NCI-H128 (cell line): Measurements from ENCODE around the gene NCAM1.

Experiments used
- DNase-seq: peaks from one replicate; lab custom pipeline; 2025; ENCODE audit not compliant: unreplicated experiment; lab: John Stamatoyannopoulos, UW

NCAM1 gene

DNA sequence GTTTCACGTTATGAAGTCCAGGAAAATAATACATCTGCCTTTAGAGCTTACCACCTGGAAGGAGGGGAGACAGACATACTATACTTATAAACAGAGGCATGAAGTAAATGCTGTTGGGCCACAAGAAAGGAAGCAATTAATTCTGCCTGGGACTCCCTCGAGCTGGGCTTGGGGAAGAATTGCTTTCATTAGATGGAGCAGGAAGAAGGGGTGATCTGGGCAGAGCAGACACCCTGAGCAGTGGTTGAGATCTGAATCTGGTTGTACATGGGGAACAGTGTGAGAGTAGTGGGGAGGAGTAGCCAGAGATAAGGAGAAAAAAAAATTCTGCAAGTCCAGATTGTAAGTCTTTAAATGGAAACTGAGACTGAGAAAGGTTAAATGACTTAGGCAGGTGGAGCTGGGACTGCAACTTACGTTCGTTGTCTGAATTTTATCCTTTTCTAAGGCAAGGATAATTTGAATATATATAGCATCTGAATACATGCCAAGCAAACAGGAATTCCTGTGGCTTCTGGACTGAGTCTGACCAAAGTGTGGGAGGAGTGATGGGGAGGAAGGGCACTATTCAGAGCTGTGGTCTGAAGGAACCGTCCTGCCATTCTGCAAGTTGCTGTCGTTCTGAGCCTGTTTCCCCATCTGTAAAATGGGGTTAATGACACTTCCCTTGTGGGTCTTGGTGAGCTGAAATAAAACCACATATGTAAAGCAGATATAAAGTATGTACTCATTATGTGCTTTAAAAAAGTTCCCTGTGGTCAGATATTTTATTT lies 7.9 kb downstream of the NCAM1 start:
- DNase-seq, result no peak

DNA sequence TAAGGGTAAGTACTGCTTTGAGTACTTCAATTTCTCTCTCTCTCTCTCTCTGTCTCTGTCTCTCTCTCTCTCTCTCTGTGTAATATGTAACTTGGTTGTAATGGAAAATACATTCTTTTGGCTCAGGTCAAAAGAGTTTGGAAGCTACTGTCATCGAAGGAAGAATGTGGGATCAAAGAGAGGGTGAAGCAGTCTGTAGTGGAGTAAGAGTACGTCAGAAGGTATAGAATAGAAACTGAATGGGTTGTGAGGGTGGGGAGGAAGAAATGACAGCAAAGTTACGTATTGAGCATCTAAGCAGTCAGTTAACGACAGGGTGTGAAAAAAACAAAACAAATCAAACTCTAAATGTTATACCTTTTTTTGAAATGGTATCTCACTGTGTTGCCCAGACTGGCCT lies 10.0 kb downstream of the NCAM1 start:
- no peak for DNase-seq

DNA sequence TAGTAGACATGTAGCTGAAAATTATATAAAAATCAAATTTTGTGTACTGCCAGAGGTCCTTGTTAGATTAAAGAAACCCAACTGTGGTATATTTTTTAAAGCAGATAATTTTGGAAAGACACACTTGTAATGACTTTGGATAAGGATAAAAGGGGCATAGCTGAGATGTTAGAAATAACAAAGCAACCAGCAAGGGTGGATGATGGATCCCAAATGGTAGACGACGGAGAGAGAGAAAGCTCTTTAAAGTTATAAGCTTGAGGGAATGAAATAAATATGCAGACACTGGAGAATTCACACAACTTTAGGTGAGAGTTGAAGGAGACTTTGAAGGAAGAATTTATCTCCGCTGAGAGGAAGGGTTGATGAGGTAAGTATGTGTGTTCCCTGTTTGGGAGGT lies 10.6 kb downstream of the NCAM1 start:
- no peak for DNase-seq

DNA sequence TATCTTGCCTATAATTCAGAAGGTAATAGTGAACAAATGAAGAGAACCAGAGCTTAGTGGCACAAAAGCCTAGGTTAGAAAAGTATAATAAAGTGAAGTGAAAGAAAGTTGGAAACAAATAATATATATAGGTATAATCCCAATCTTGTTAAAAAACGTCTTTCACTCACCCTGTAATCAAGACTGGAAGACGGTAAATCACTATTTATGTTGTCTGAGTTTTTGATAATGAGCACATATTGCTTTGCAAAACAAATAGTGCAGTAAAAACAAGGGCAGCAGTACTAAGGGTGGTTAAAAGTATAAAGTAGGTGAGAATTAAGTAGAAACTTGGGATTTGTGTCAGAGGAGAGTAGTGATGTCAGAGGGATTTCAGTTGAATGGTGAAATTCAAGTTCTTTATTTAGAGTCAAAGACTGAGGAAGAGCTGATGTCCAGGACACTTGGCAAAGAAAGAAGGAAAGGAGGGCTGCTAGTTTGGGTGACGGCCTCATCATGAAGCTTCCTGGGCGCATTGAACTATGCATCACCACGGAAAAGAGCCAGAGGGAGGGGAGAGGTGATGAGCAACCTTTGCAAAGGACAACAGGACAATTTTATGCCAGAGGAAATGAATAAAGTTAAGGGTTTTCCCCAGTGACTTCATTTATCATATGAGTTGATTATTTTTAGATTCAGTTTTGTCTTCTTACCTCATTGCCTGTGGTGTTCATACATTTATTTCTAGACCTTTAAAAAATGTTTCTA lies 11.4 kb downstream of the NCAM1 start:
- DNase-seq, result no peak

DNA sequence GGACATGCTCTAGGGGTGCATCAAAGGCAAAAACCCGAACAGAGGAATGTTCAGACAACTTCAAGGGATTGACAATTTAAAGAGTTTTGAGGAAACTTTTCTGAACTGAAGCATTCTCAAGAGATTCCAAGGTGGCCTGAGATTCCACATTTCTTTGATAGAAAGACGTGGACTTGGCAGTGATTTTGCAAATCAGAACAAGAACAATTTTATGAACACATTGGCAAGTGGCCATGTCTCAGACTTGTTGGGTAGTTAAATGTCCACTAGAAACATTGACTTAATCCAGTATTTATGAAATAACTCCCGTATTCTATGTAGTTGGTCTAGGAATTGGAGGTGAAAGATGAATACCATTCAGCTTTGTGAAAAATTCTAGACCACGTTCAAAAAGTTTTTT lies 13.8 kb downstream of the NCAM1 start:
- DNase-seq, result no peak

DNA sequence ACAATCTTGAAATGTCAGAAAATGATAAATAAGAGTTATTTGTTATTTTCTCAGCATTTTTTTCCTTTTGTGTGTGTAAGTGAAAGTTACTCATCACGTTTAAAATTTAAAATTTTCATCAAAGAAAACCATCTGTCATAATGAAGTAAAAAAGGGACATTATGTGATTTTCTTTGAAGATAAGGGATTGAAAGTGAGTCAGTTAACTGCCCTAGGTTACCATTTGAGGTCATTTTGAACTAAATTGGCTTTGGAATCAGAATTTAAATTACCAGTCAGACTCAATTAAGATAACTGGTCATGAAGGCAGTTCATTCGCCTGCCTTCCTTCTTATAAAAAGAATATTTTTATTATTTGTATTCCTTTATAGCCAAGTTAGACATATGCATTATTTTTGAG lies 14.3 kb downstream of the NCAM1 start:
- DNase-seq, result no peak

DNA sequence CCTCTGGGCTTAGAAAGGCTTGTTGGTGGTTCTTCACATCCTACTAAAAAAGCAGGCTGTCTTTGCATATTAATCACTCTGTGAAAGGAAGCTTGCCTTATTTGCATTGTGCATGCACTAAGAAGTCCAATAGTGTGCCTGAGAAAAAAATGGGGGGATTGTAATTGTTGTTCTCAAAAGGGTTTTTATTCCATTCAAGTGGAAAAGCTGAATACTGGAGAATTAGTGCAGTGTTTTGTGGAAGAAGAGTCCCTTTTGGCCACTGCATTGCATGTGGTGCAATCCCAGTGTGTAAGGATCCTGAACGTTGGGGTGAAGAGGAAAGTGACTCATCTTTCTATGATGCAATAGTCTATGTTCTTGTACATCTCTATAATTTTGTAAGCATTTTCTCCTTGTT lies 16.5 kb downstream of the NCAM1 start:
- no peak for DNase-seq

DNA sequence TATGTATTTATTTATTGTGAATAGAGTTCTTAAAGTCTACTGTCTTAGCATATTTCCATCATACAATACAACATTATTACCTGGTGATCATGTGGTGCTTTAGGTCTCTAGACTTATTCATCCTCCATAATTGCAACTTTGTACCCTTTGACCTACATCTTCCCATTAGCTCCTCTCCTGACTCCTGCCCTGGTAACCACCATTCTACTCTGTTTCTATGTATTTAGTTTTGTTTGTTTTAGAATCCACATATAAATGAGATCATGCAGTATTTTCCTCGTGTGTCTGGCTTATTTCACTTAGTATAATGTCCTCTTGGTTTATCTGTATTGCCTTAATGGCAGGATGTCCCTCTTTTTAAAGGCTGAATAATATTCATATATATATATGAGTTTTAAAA lies 22.7 kb downstream of the NCAM1 start:
- DNase-seq, result no peak

DNA sequence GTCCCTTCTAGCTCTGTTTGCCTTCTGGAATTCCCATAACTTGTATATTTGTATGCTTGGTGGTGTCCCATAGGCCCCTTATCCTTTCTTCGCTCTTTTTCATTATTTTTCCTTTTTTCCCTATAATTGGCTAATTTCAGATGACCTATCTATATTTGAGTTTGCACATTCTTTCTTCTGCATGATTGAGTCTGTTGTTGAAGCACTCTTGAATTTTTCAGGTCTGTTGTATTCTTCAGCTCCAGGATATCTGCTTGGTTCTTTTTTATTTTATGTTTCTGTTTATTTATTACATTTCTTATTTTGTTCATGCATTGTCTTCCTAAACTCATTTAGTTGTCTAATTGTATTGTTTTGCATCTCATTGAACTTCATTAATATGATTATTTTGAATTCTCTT lies 28.0 kb downstream of the NCAM1 start:
- no peak for DNase-seq

DNA sequence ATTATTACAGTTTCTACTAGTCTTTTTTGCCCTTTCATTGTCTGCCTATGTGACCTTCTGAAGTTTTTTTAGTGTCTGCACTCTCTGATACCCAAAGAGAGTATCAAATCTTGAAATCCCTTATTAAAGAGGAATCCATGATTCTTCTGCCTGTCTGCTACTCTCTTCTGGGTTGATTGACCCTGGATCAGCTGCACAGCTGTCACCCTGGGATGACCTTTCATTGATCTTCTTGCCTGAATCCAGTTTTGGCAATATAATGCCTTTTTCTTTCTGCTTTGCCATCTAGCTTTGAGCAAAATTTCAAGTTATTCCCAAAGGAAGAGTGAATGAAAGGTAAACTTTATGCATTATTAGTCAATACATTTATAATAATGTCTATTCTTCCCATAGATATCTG lies 32.6 kb downstream of the NCAM1 start:
- DNase-seq, result no peak

DNA sequence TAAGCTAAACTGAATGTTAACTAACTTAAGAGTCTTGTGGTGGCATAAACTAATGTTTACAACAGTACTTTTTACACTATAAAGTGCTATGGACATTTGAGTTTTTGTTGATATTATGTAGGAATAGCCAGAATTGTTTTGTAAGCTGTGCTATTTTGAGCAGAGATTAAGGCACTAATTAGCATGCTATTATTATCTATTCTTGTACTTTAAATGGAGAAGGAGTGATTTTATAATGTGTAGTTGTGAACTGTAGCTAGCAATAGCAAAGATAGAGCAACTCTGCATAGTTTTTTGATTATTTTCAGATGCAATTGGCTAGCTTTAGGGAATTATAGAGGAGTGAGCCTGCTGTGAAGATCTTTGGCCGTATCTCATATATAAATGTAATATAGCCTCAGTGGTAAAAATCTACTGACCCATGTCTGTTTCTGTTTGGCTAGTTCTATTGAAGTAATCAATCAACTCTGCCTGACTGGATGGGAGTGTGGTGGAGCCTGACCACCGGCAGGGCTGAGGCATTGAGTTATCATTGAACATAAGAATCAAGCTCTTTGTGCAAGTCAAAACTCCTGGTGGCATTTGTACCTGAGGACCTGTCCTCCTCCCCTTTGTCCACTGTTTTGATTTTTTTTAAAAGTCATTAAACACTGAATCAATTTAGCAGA lies 34.3 kb downstream of the NCAM1 start:
- DNase-seq, result no peak

DNA sequence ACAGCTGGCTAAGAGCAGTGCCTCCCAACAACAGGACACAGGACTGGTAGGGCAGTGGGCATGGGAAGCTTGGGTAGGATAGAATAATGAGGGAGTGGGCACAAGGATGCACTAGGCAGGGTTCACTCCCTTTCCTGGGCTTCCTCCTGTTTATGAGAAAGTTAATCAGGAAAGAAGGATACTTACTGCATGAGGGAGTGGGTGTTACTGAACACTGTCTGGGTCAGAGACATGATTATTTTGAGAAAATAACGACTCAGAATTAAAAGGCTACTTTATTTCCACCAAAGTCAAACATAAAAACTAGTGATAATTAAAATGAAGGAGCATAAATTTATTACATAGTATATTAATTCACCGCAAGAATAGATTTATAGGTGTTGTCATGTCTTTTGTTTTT lies 35.8 kb downstream of the NCAM1 start:
- DNase-seq, result no peak

DNA sequence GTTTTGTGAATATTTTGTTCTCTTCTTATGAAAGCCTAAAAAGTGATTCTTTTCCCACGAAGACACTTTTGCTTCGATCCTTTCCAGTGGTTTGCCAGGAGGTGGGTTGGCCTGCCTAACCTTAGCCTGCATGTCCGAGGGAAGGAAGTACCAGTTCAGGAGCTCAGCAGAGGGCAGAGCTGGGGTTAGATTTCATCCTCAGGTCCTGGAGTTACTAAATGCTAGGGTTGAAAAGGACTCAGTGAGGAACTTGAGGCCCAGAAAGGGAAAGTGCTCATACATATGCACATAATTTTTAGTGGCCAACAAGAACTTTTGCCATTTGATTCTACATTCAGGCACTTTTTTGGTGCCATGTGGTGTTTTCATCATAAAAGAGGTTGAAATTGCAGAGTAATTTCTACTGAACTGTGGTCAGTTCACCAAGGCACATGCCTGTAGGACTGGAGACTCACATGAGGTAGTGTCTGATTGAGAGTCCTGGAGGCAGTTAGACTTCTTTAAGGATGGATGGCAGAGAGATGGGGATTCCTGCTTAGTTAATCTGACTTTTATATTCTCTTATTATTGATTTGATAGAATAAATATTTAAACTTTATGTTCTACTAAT lies 36.7 kb downstream of the NCAM1 start:
- DNase-seq, result no peak

DNA sequence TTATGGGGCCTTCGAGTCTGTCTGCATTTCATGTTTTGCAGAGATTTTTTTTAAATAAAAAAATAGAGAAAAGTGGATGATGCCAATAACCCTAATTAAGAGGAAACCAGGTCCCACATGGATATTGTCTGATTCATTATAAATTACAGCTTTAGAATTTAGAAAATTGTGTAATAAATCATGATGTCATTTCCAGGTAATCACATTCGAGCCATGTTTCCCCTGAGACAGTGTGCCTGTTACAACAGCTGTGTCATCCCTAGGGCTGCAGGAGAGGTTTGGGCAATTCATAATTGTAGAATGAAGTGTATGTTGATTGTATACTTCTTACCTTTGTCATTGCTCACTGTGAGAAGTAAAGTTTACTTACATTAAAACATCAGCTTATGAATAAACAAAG lies 38.3 kb downstream of the NCAM1 start:
- no peak for DNase-seq

DNA sequence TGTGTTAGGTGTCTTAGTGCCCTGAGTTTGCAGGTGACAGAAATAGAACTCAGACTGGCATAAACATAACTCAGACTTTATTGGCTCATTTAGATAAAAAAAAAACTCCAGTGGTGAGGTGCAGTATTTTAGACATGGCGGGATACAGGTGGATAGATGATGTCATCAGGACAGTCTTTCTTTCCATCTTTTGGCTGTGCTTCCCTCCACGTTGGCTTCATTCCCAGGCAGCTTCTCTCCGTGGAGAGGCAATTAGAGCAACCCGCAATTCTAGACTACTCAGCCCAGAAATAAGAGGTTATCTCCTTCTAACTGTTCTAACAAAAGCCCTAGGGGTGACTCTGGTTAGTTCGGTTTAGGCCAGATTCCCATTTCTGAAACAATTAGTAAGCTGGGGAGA lies 40.5 kb downstream of the NCAM1 start:
- peak; percentile 54 for DNase-seq

DNA sequence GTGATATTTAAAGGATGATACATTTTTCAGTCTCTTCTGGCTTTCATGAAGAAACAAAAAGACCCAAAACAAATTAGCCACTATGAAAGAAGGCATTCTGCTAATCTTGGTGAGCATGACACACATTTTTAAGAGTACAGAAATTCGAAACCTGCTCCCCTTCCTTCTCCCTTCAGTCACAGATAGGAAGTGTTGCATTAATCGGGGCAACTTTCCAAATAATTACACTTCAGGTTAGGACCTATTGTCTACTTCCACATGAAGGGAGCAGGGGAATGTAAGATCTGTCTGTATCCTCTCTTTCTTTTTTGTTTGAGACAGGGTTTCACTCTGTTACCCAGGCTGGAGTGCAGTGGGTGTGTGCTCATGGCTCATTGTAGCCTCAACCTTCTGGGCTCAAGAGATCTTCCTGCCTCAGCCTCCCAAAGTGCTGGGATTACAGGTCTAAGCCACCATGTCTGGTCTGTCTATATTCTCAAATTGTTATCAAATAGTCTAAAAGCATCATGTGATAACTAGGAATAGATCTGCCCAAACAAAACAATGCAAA lies 45.8 kb downstream of the NCAM1 start:
- DNase-seq, result no peak

DNA sequence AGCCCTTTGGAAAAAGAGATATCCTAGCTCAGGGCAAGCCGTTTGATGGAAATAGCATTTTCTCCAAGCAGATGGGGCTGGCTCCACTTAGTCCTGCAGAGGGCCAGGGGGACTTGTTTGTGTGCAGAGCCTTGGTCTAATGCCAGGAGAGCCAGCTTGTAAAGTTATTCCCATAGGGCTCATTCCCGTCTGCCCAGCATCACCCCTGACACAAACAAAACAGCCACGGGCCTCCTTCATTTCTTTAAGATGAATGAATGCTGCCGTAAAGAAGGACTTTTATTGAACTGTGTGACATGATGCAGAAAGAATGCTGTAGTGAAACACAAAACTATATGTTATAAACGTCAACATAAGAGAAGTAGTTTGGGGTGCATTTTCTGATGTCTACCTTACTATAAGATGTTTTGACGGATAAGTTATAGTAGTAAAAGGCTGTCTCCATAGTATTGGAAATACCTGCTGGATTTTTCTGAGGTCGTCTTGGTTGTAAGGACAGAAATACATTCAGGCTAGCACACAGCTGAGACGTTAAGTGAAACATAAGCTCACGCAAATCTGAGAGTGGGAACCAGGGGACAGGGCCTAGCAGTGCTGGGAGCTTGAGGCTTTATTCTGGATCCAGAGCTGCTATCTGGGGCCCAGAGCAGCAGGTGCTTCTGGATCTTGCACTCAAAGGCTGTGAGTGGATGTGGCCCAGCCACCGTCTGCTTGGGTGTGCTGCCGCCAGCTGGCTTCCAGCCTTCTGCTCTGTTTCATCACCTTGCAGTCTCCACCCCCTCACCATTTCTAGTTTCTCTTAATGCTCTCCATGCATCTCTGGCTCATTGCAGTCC lies 53.3 kb downstream of the NCAM1 start:
- DNase-seq, result peak; percentile 59

DNA sequence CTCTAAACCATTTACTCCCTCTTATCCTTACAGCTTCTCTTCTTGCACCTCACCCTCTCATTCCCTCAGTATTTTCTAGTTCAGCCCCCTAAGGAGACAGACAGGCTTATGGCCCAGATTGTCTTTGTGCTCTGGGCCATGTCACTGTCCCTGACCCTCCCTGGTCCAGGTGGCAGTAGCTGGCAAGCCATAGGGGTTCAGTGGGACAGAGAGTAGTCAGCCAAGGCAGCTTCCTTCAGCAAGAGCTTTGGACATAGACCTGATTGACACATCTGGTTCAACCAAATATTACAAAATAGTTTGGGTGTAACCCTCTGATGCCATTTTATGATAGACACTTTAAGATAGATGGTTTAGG lies 53.9 kb downstream of the NCAM1 start:
- no peak for DNase-seq

DNA sequence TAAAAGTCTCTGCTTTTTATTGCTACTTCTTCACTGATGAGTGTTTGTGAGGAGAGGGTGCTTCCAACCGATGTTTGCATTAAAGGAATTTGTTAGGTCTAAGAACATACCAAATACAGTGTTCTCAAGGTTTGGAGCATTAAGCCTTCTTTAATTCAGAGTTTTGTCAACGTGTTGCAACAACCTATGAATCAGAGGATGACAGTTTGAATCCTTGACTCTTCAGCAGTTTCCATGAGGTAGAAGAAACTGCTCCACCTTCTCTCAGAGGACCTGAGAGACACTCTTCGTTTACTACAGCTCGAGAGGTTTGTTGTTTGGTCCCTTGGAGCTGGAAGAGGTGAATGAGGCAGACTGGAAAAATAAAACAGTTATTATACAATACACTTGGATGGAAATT lies 55.7 kb downstream of the NCAM1 start:
- DNase-seq, result no peak

DNA sequence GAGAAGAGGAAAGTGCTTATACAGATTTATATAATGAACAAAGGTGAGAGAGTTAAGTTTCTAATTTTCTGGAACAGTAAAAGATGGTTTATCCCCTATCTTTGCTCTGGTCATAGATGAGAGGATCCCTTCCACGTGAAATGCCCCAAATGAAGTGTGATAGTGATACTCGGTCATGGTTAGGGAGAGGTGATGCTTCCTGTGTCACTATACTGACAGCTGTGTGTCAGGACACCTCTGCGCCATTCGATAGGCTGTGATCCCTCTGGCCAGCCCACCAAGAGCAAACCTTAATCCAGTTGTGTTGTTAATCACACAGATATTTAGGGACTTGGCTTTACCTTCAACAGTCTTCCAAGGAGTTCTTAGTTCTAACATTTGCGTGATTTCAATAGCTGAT lies 57.7 kb downstream of the NCAM1 start:
- no peak for DNase-seq

DNA sequence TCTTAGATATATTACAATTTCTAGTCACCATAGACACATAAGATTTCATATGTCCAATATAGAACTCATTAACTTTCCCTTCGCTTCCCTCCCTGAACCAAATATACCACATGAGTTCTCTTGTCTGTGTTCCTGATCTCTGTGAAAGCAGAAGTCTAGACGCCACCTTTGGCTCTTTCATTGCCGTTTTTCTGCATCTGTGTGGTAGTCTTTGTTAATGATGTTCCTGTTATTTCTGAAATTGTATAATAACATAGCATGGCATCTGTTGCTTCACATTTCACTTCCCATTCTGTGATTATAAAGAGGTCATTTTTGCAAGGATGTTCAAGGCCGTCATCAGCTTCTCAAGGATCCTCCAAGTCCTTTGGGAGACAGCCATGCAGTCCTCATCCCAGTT lies 58.5 kb downstream of the NCAM1 start:
- no peak for DNase-seq
